ENCODE results near the gene USP51.
"Not testable (repeated sequence)": the region's sequence is repeated elsewhere in the genome, so short reads cannot be mapped to it uniquely, and the experiment has no call there.

DNA sequence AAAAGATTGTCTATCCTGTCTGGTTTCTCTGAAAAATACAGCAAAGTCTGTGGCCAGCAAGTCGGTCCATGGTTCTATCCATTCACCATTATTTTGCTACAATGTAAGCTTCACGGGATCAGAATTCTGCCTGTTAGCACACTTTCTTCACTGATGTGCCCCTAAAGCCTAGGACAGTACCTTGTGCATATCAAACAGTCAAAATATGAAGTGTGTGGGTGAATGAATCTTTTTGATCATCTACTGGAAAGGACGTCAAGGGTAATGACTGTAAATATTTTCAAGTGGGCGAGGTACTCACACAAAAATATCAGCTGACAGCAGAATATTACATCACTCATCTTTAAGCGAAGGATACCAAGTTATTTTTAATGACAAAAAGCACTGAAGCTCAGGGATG is 24.5 kb downstream of the USP51 start:
- TF ChIP-seq POLR2AphosphoS5, POLR2A (IDR thresholded peaks at IDR 0.05; ENCODE audit: low read depth, low read length): not testable (repeated sequence)
